ENCODE data around the gene PRKCA. TPM values are rescaled to one million over a fixed set of nuclear protein-coding genes. Genes with fewer than 3 reads are reported as not detected.

PRKCA gene
- total RNA-seq, 2 donors from 2014 or later: 104 to 119 TPM

DNA sequence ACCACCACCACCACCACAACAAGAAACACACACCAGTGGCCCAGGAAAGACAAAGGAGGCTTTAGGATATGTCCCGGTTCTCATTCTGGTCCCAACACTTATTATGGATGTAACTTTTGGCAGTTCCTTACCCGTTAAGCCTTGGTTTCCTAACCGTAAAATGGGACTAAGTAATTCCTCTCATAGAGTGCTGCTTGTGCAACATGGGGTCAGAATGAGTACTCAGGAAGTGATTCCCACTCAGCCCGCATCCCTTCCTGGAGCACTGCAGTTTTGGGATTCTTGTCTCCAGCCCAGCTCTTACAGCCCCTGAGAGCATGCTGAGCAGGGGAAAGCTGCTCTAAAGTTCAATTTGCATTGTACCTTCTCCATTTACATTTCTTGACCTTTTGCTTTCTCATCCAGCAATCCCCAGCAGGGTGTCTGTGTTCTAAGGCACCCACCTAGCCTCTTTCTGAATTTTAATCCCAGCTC, 262.6 kb downstream of the PRKCA start:
- Mint-ChIP-seq H3K9me3 (no peaks in the 10 kb centered on the region), H3K36me3 (peaks cover 0 to 42% of the 10 kb centered on the region in 2 donors), H3K27ac (peak overlapping the region in 1 of 2 donors; percentile 78)
- no peak for DNase-seq (ENCODE audit: low spot score in 2 of 2)
- ATAC-seq: peak in 1 of 2 donors; percentile 31

GRCh38 chr17:66567234-66568170, 265.1 kb downstream of the PRKCA start:
- DNase-seq (ENCODE audit: low spot score in 2 of 2) (peak; percentile 64 to 83), ATAC-seq (peak; percentile 72 to 75)
- Mint-ChIP-seq H3K36me3 (peaks cover 0 to 30% of the 10 kb centered on the region in 2 donors), H3K9me3 (no peaks in the 10 kb centered on the region), H3K27ac (peak overlapping the region; percentile 53 to 72)

DNA sequence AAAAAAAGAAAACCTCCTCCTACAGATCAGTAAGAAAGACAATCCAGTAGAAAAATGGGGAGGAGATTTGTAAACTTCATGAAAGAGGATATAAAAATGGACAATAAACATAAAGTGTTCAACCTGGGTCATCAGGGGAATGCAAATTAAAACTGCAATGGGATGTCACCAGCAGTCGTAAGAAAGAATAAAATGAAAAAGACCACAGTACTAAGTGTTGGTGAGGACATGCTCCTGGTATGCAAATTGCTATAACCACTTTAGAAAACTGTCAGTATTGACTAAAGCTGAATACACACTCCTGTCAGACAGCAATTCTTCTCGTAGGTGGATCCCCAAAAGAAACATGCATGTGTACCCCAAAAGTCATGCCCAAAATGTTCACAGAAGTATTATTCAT, 267.2 kb downstream of the PRKCA start:
- DNase-seq (ENCODE audit: low spot score in 2 of 2) (no peak), ATAC-seq (peak in 1 of 2 donors; percentile 40)
- Mint-ChIP-seq H3K9me3 (no peaks in the 10 kb centered on the region), H3K36me3 (peaks cover 0 to 30% of the 10 kb centered on the region in 2 donors), H3K27ac (no peak overlapping the region)

- Mint-ChIP-seq H3K27ac (no peak overlapping the region), H3K36me3 (peaks cover 0 to 30% of the 10 kb centered on the region in 2 donors), H3K9me3 (no peaks in the 10 kb centered on the region)
- no peak for ATAC-seq
- no peak for DNase-seq (ENCODE audit: low spot score in 2 of 2)
These were observed 268.2 kb downstream of the PRKCA start for GRCh38 chr17:66570447-66571195.

GRCh38 chr17:66571745-66572144, 269.3 kb downstream of the PRKCA start:
- Mint-ChIP-seq H3K36me3 (peaks cover 0 to 25% of the 10 kb centered on the region in 2 donors), H3K9me3 (no peaks in the 10 kb centered on the region), H3K27ac (no peak overlapping the region)
- DNase-seq (ENCODE audit: low spot score in 2 of 2) (no peak), ATAC-seq (no peak)

GRCh38 chr17:66573078-66573477, 270.7 kb downstream of the PRKCA start:
- H3K9me3 Mint-ChIP-seq: no peaks in the 10 kb centered on the region
- peaks cover 0 to 17% of the 10 kb centered on the region in 2 donors for H3K36me3 Mint-ChIP-seq
- DNase-seq (ENCODE audit: low spot score in 2 of 2) (no peak), ATAC-seq (peak; percentile 41 to 85)
- no peak overlapping the region for H3K27ac Mint-ChIP-seq

DNA sequence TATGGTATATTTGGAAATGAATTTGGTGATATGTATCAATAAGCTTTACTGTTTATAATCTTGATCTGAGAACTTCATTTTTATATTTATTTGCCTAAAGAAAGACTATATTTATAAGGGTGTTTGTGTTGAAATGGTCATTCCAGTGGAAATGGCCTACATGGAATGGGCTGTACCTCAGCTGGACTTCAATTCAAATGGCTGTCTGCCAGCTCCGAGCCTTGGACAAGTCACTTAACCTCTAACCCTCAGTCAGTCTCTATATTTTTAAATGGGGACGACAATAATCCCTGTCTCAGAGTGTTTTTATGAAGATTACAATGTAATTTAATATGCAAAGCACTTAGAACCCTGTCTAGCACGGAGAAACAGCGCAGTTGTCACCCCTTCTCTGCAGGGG, 271.7 kb downstream of the PRKCA start:
- no peak for DNase-seq (ENCODE audit: low spot score in 2 of 2)
- peaks cover 0 to 2% of the 10 kb centered on the region in 2 donors for H3K9me3 Mint-ChIP-seq
- peaks cover 6 to 23% of the 10 kb centered on the region in 2 donors for H3K36me3 Mint-ChIP-seq
- H3K27ac Mint-ChIP-seq: no peak overlapping the region
- no peak for ATAC-seq

DNA sequence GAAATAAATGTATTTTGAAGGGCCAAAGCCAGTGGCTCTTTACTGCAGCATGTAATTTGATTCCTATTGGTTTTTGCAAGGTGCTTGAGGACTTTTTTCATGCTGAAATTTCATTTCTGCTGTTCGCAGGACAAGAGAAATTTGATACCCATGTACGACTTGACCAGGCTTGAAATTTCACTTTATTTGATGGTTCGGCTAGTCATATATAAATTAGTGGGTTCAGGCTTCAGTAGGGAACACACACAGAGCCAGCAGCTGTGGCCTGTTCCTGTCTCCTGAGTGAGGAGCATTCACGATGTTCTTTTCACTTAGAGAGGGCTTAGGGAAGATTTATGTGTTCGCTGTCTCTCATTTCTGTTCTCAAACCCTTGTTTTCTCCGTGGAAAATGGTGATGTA, 274.1 kb downstream of the PRKCA start:
- no peak for ATAC-seq
- DNase-seq (ENCODE audit: low spot score in 2 of 2): no peak
- H3K36me3 Mint-ChIP-seq: peaks cover 15 to 30% of the 10 kb centered on the region in 2 donors
- peaks cover 0 to 3% of the 10 kb centered on the region in 2 donors for H3K9me3 Mint-ChIP-seq
- H3K27ac Mint-ChIP-seq: no peak overlapping the region

DNA sequence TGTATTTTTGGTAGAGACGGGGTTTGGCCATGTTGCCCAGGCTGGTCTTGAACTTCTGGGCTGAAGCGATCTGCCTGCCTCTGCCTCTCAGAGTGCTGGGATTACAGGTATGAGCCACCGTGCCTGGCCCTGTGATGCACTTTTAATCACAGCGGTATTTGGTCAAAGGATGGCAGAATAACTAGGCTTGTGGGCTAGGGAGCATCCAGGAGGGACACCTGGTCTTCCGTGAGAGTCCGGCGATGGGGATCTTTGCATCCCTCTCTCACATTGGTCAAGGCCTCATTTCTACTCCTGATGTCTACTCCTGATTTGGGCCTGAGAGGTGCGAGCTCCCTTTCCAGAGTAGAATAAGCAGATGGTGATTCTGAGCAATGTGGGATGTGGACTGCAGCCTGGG, 274.6 kb downstream of the PRKCA start:
- H3K9me3 Mint-ChIP-seq: peaks cover 3 to 4% of the 10 kb centered on the region in 2 donors
- H3K27ac Mint-ChIP-seq: peak overlapping the region in 1 of 2 donors; percentile 32
- ATAC-seq (no peak), DNase-seq (ENCODE audit: low spot score in 2 of 2) (no peak)
- peaks cover 20 to 35% of the 10 kb centered on the region in 2 donors for H3K36me3 Mint-ChIP-seq

GRCh38 chr17:66578781-66579489, 276.5 kb downstream of the PRKCA start:
- Mint-ChIP-seq H3K9me3 (peaks cover 3 to 9% of the 10 kb centered on the region in 2 donors), H3K36me3 (peaks cover 24 to 52% of the 10 kb centered on the region in 2 donors), H3K27ac (peak overlapping the region; percentile 39 to 71)
- DNase-seq (ENCODE audit: low spot score in 2 of 2): no peak
- ATAC-seq: no peak

GRCh38 chr17:66579556-66579955, 277.1 kb downstream of the PRKCA start:
- no peak for DNase-seq (ENCODE audit: low spot score in 2 of 2)
- ATAC-seq: no peak
- peaks cover 3 to 9% of the 10 kb centered on the region in 2 donors for H3K9me3 Mint-ChIP-seq
- H3K36me3 Mint-ChIP-seq: peaks cover 24 to 55% of the 10 kb centered on the region in 2 donors
- peak overlapping the region; percentile 39 to 71 for H3K27ac Mint-ChIP-seq

DNA sequence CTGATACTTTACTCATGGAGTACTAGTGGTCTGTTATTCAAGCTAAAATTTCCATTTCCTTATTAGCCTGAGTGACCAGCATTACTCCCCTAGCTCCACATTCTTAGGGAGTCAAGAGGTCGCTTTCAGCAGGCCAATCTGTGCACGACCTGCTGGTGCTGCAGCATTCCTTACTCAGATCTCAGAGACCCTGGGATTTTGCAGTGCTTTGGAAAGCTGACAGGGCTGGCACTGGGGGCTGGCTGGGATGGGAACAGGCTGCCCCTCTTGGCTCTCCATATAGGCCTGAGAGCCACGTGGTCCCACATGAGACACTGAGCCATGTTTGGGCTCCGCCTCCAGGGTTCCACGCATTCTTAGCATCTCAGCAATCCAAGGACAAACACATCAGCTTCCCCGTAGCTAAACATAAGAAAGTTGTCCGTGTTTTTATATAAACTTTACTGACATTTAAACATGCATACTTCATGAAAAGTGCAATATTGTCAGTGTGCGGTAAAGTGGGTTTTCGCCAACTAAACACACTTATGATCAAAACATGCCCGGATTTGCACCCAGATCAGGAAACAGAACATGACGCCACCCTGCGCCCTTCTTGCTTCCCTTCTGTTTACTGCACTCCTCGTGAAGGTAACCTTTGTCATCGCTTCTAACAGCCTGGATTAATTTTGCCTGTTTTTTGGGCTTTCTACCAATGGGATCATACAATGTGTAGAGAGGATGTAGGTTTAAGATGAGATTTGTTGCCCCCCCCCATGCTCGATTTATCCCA, 278.0 kb downstream of the PRKCA start:
- ATAC-seq: no peak
- Mint-ChIP-seq H3K27ac (peak overlapping the region in 1 of 2 donors; percentile 71), H3K36me3 (peaks cover 24 to 59% of the 10 kb centered on the region in 2 donors), H3K9me3 (peaks cover 3 to 9% of the 10 kb centered on the region in 2 donors)
- no peak for DNase-seq (ENCODE audit: low spot score in 2 of 2)

GRCh38 chr17:66580956-66581391, 278.6 kb downstream of the PRKCA start:
- ATAC-seq (no peak), DNase-seq (ENCODE audit: low spot score in 2 of 2) (no peak)
- no peak overlapping the region for H3K27ac Mint-ChIP-seq
- H3K9me3 Mint-ChIP-seq: peaks cover 3 to 9% of the 10 kb centered on the region in 2 donors
- H3K36me3 Mint-ChIP-seq: peaks cover 24 to 59% of the 10 kb centered on the region in 2 donors

GRCh38 chr17:66582373-66583111, 280.1 kb downstream of the PRKCA start:
- peaks cover 24 to 59% of the 10 kb centered on the region in 2 donors for H3K36me3 Mint-ChIP-seq

DNA sequence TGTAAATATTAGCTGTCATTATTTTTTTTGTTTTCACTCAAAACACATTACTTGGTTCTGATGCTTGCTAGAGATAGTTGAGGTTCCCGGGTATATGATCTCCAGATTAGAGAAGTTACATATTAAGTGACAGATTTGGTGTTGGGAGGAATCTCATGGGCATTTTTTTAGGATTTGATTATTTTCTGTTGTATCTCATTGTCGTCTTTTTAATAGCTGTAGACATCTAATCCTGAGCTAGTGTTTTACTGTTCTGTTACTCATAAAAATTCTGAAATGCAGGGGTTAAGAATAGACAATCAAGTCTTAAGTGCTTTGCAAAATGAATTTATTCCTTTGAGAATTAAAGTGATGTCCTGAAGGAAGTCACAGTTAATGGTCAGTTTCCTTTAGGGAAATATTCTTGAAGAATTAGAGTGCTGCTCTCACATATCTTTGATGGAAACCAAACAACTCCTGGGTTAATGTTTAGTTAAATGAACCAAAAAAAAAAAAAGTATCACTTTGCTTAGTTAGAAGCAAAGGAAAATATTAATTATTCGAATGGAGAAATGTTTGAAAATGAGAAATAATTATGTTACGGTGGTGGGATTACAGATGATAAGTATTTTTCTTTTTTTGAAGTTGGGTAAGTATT, 280.8 kb downstream of the PRKCA start:
- no peak overlapping the region for H3K27ac Mint-ChIP-seq
- H3K9me3 Mint-ChIP-seq: peaks cover 3 to 9% of the 10 kb centered on the region in 2 donors
- H3K36me3 Mint-ChIP-seq: peaks cover 24 to 55% of the 10 kb centered on the region in 2 donors

More at GRCh38 chr17:66582373-66583111, 280.1 kb downstream of the PRKCA start:
- Mint-ChIP-seq H3K9me3 (peaks cover 3 to 9% of the 10 kb centered on the region in 2 donors), H3K27ac (peak overlapping the region; percentile 63 to 77)
- ATAC-seq (no peak), DNase-seq (ENCODE audit: low spot score in 2 of 2) (no peak)

More for the DNA sequence above, 280.8 kb downstream of the PRKCA start:
- ATAC-seq: no peak
- no peak for DNase-seq (ENCODE audit: low spot score in 2 of 2)
